ENCODE data around the gene VAPA.

VAPA gene

GRCh38 chr18:9943311-9943710 is 29.5 kb downstream of the VAPA start:
- DNase-seq (ENCODE audit: low spot score) = peak; percentile 92

DNA sequence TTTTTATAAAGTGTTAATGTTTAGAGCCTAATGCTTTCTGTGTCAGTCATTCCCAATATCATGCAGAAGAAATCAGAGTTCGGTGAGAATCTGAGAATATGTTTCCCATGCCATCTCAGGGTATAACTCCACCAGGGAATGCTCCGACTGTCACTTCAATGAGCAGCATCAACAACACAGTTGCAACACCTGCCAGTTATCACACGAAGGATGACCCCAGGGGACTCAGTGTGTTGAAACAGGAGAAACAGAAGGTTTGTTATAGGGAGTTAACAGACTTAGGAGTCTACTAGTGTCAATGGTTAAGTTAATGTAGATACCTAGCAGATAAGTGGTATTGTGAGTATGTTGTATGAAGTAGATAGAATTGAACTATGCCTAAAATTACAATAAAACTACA is 31.0 kb downstream of the VAPA start:
- no peak for DNase-seq (ENCODE audit: low spot score)

GRCh38 chr18:9946831-9947230 is 33.0 kb downstream of the VAPA start:
- no peak for DNase-seq (ENCODE audit: low spot score)

DNA sequence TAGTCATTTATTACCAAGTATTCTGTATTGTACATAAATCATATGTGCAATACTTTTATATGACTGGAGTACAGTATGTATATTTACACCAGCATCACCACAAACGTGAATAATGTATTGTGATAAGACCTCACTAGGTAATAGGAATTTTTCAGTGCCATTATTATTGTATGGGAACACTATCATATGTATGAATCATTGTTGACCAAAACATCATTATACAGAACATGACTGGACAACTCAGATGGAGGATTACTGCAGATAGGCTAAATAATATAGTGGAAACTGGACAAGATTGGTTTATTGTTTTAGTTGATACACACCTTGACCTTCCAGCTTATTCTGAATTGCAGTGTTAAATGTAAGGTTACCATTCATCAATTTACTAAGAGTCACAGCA is 33.4 kb downstream of the VAPA start:
- DNase-seq (ENCODE audit: low spot score) = no peak

- DNase-seq (ENCODE audit: low spot score) = no peak
Measured at GRCh38 chr18:9949315-9949714, 35.5 kb downstream of the VAPA start.

DNA sequence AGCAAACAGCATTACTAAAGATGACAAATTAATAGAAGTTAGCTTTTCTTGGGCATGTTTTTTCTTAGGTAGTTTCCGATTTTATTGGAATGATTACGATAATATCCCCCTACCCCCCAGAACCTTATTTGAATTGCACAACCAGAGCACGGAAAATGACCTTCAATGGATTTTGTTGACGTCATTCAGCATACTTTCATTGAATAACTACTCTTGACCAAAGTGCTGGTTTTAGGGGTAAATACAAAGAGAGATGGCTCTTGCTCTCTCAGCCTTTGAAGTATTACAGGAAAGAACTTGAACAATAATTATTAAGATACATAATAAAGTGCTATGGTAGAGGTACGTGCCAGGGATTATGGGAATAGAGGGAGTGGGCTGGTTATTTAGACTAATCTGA is 36.0 kb downstream of the VAPA start:
- DNase-seq (ENCODE audit: low spot score) = no peak

GRCh38 chr18:9950289-9951016 is 36.6 kb downstream of the VAPA start:
- DNase-seq (ENCODE audit: low spot score) = no peak

- peak; percentile 89 for DNase-seq (ENCODE audit: low spot score)
Measured at GRCh38 chr18:9951022-9951859, 37.4 kb downstream of the VAPA start.

GRCh38 chr18:9952633-9953416 is 39.0 kb downstream of the VAPA start:
- DNase-seq (ENCODE audit: low spot score) = no peak

DNA sequence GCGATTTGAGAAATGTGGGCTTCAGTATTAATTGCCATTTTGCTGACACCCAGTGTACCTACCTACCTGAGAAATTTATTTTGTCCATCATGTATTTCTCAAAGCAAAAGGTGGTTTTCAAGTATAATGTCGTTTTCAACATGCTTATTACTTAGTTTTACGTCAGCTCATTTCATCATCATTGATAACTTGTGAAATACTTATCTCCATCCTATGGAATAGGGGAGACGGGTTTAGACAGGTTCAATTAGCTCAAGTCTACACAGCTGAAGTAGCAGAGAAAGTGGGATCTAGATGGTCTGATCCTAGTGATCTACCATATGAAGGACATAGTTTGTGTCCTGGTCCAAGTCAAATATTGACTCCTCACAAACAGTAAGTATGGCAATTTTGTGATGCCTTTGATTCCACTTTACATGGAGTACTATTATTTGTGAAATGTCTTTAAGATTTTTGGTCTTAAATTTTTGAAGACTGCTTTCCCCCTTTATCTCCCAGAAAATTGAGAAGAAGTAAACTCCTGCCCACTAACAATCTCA is 45.1 kb downstream of the VAPA start:
- DNase-seq (ENCODE audit: low spot score) = no peak

DNA sequence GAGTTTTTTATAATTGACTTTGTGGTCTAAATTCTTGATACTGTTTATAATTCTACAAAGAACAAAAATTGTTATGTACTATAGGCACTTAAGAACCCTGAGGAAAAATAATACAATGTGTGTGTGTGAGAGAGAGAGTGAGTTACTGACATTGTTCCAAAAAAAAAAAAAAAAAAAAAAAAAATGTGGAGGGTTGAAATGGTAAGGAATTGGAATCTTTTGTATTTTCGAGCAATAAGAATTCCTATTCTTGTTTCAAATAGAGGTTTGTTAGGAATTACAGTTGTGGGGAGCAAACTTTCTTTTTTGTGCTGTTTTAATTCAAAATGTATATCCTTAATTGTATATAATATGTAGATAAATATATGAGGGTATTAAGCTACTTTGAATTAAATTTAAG is 45.7 kb downstream of the VAPA start:
- DNase-seq (ENCODE audit: low spot score) = no peak

GRCh38 chr18:9960258-9960904 is 46.6 kb downstream of the VAPA start:
- DNase-seq (ENCODE audit: low spot score) = no peak

- DNase-seq (ENCODE audit: low spot score) = peak; percentile 61
Measured at GRCh38 chr18:9961041-9961440, 47.2 kb downstream of the VAPA start.

DNA sequence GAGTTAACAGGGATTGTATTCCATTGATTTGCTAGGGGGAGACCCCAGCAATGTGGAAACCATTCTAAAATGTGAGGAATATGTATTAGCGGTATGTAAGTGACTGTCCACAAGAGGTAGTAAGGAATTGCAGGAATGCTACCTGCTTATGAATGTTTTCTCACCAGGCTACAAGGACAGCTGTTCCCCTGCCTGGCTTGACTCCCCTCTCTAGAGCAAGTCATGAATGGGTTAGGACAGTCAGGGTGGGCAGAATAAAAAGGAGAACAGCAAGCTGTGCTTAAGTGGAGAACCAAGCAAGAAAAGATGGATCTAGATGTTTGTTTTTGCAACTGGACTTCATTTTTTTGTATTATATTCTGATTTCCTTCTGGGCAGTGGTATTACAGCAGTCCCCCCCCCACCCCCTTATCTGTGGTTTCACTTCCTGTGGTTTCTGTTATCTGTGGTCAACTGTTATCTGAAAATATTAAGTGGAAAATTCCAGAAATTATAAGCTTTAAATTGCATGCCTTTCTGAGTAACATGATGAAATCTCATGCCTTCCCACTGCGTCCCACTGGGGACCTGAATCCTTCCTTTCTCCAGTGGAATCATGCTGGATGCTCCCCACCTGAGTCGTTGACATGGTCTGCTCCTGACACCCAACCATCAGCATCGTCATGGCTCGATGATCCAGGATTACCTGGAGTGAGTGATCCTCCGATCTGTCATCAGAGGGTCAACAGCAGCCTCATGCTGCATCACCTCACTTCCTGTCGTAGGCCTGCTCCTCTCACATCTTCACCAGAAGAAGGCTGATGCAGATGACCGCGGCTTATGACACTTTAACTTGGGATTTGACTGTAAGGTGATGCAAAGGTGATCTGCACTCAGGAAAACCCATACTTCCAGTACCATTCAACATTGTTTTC is 52.2 kb downstream of the VAPA start:
- DNase-seq (ENCODE audit: low spot score) = no peak

DNA sequence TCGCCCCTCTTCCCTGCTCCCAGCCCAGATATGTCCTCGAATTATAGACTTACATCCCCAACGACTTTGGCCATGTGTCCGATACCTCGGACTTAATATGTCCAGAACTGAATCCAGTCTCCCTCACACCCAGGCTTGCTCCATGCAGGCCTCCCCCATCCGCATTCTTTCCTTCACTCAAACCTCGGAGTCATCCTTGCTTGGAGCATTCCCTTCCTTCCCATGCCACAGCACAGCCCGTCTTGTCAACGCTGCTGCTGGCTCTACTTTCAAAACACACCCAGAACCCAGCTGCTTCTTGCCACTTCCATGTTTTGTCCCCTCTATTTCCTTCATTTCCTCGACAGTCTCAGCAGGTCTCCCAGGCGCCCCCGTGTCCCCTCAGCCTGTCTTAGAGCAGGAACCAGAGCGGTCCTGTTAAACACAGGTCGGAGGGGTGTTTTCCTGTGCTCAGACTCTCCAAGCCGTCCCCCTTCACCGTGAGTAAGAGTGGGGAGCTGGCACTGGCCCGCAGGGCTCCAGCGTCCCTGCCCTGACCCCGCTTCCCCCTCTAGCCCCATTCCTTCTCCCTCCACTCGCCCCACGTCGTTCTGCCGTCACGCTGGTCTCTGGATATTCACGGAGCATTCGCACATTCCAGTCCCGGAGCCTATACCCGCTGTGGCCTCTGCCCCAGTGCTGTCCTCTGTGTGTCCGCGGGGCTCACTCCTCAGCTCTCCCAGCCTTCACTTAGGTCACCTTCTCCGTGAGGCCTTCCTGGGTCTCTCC is 54.4 kb downstream of the VAPA start:
- no peak for DNase-seq (ENCODE audit: low spot score)

- no peak for DNase-seq (ENCODE audit: low spot score)
Measured at GRCh38 chr18:9969247-9969646, 55.4 kb downstream of the VAPA start.

GRCh38 chr18:9971313-9971920 is 57.6 kb downstream of the VAPA start:
- DNase-seq (ENCODE audit: low spot score) = peak; percentile 96

GRCh38 chr18:9973470-9973869 is 59.7 kb downstream of the VAPA start:
- no peak for DNase-seq (ENCODE audit: low spot score)

DNA sequence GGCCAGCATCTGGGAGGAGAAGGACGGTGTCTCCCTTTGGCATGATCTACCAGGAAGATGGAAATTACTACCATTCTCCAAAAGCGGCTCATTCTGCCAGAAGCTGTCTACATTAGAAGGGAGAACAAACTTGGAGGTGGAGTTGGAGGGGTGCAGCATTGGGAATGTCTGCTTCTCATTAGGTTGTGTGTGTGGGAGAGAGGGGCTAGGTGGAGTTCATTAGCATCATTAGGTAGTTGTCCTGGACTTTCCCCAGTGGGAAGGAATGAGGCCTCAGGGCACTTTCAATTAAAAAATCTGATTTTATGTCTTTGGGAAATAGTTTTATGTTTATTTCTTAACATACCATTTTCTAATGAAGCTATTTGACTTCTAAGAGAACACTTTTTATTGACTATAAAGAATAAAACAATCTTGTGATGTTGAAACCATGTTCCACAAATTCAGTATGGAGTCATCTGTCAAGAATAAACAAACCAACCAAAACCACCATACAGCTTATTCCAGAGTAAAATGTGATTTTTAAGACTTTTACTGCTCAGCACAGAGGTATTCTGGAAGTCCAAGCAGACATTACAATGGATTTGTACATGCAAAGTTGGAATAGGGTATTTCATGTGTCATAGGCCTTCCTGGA is 60.6 kb downstream of the VAPA start:
- no peak for DNase-seq (ENCODE audit: low spot score)
